Neural crest cell (in vitro differentiated cells): ENCODE results near the gene KMT2E. TPM values are rescaled to one million over a fixed set of nuclear protein-coding genes. Genes with fewer than 3 reads are reported as not detected.

ENCODE experiments used
- DNase-seq: peaks from one replicate; pipeline ENCODE4 v3.0.0; 2021; ENCODE audit warnings: low read depth, mixed read lengths, low spot score
- H3K27ac Mint-ChIP-seq: one replicate; pipeline ENCODE4 v1.8.0; 2021; ENCODE audit warnings: mild to moderate bottlenecking, mixed read lengths; ENCODE audit not compliant: unreplicated experiment
- H3K27me3 Mint-ChIP-seq: 2 replicates; pipeline ENCODE4 v1.8.0; 2021; ENCODE audit warnings: low read depth, mild to moderate bottlenecking, mixed read lengths
- H3K36me3 Mint-ChIP-seq: 2 replicates; pipeline ENCODE4 v1.8.0; 2021; ENCODE audit warnings: low read depth, mild to moderate bottlenecking, mixed read lengths
- H3K4me1 Mint-ChIP-seq: 2 replicates; pipeline ENCODE4 v1.8.0; 2021; ENCODE audit warnings: mixed read lengths
- H3K4me3 Mint-ChIP-seq: one replicate; pipeline ENCODE4 v1.8.0; 2021; ENCODE audit warnings: mild to moderate bottlenecking, mixed read lengths
- H3K9me3 Mint-ChIP-seq: 2 replicates; pipeline ENCODE4 v1.8.0; 2021; ENCODE audit warnings: mixed read lengths
- CTCF ChIP-seq: fragments of 200-600 bp; sonication (generic); conservative IDR thresholded peaks from 2 replicates; pipeline ENCODE4 v1.5.0; 2021; ENCODE audit warnings: antibody characterized with exemption, mild to moderate bottlenecking
- total RNA-seq: library from RNA; stranded (reverse); gene quantifications from 2 replicates; pipeline ENCODE4 v1.2.1, GENCODE V29; 2021

KMT2E gene
- total RNA-seq, 1 donor from 2014 or later: 75.5 TPM

GRCh38 chr7:104967595-104967994 is 46.4 kb upstream of the KMT2E start:
- peaks cover 15% of the 10 kb centered on the region for H3K4me1 Mint-ChIP-seq
- no peaks in the 10 kb centered on the region for H3K27me3 Mint-ChIP-seq
- DNase-seq: no peak
- peaks cover 4% of the 10 kb centered on the region for H3K9me3 Mint-ChIP-seq
- no peak overlapping the region for H3K4me3 Mint-ChIP-seq
- peaks cover 4% of the 10 kb centered on the region for H3K36me3 Mint-ChIP-seq
- TF ChIP-seq CTCF: no peak
- no peak overlapping the region for H3K27ac Mint-ChIP-seq

- H3K36me3 Mint-ChIP-seq: peaks cover 4% of the 10 kb centered on the region
- no peak for DNase-seq
- H3K9me3 Mint-ChIP-seq: peaks cover 4% of the 10 kb centered on the region
- no peak for TF ChIP-seq CTCF
- H3K27me3 Mint-ChIP-seq: no peaks in the 10 kb centered on the region
- H3K4me3 Mint-ChIP-seq: no peak overlapping the region
- H3K4me1 Mint-ChIP-seq: peaks cover 19% of the 10 kb centered on the region
- H3K27ac Mint-ChIP-seq: no peak overlapping the region
These were observed 45.4 kb upstream of the KMT2E start for GRCh38 chr7:104968648-104969047.

- peaks cover under 1% of the 10 kb centered on the region for H3K9me3 Mint-ChIP-seq
- no peak for DNase-seq
- H3K36me3 Mint-ChIP-seq: peaks cover 1% of the 10 kb centered on the region
- peaks cover 20% of the 10 kb centered on the region for H3K4me1 Mint-ChIP-seq
- H3K27ac Mint-ChIP-seq: no peak overlapping the region
- no peaks in the 10 kb centered on the region for H3K27me3 Mint-ChIP-seq
- no peak overlapping the region for H3K4me3 Mint-ChIP-seq
- TF ChIP-seq CTCF: no peak
These were observed 44.8 kb upstream of the KMT2E start for GRCh38 chr7:104969183-104969582.

- TF ChIP-seq CTCF: no peak
- Mint-ChIP-seq H3K36me3 (peaks cover 5% of the 10 kb centered on the region), H3K27me3 (no peaks in the 10 kb centered on the region), H3K4me3 (peak overlapping the region; percentile 2), H3K4me1 (peaks cover 20% of the 10 kb centered on the region), H3K9me3 (no peaks in the 10 kb centered on the region), H3K27ac (peak overlapping the region; percentile 20)
- DNase-seq: no peak
These were observed 42.5 kb upstream of the KMT2E start for GRCh38 chr7:104971290-104972071.

DNA sequence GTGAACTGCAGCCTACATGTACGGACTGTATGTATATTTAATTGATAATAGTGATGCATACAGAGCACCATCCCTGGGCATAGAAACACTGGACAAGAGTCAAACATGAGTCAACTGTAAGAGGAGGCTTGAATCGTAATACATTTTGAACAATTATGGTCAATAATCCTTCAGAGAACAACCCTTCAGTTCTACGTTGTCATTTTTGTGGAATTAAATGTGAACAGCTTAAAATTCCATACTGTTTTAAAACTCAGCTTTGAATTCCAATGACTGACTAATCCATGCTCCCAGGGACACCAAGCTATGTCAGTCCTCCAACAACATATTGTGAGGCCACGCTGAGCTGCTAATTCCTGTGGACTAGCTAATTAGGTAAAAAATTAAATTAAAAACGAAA is 41.5 kb upstream of the KMT2E start:
- peaks cover 29% of the 10 kb centered on the region for H3K4me1 Mint-ChIP-seq

More for the DNA sequence above, 41.5 kb upstream of the KMT2E start:
- no peak overlapping the region for H3K4me3 Mint-ChIP-seq
- no peaks in the 10 kb centered on the region for H3K9me3 Mint-ChIP-seq
- no peaks in the 10 kb centered on the region for H3K27me3 Mint-ChIP-seq
- H3K36me3 Mint-ChIP-seq: peaks cover 5% of the 10 kb centered on the region
- DNase-seq: no peak
- H3K27ac Mint-ChIP-seq: no peak overlapping the region
- TF ChIP-seq CTCF: no peak
